Left hindlimb (tissue), 1 donor: ENCODE results near the gene RAD51B.

Experiments
- DNase-seq: peaks from one replicate; pipeline ENCODE4 v3.0.0-alpha.2; 2018

The RAD51B gene

DNA sequence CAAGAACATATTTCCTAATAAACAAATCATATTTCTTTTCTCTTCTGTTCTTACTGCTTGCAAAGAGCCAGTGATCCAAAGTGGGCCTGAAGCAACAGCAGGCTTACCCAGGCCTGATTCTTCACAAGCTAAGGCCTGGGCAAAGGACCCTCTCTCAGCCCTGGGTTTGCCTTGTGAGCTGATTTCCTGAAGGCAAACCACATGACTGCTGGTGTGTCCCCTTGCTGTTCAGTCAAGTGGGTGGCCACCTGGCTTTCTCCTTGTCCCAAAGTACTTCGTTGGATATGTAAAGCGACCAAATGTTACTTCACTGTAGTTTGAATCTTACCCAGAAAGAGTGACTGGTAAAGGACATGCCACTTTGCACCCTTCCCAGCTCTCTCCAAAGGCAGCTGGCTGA lies 580.4 kb downstream of the RAD51B start:
- DNase-seq: no peak

DNA sequence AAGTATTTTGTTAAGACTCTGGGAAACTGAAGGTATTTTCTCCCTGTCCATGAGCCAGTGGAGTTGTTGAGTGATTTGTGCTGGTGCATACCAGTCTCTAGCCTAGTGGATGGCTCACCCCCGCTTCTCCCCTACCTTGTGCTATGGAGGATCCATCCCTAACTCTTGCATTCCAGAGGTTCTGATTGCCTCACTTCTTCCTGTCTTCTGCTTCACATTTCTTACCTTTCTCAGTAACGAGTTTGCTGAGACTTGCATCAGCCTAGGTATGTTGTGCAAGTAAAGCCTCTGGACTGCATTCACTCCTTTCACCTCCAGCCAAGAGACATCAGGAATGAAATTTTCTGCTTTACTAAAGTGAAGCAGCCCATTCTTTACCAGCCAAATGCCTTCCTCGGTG lies 581.7 kb downstream of the RAD51B start:
- DNase-seq: no peak

DNA sequence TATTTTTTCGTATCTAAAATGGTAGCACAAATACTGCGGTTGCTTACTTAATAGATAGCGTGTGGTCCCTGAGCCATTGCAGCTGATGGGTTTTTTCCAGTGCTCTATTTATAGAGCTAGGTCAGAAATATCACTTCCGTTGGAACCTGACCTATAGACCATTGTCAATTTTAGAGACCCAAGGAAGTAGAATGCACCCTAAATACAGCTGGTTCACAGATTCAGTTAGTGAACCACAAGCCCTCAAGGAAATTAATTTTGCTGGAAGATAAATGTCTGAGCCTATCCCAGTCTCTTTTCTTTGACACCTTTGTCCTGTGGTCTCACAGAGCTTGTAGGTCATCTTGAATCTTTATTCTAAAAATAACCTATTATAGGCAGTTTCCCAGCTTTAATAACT lies 582.3 kb downstream of the RAD51B start:
- no peak for DNase-seq

DNA sequence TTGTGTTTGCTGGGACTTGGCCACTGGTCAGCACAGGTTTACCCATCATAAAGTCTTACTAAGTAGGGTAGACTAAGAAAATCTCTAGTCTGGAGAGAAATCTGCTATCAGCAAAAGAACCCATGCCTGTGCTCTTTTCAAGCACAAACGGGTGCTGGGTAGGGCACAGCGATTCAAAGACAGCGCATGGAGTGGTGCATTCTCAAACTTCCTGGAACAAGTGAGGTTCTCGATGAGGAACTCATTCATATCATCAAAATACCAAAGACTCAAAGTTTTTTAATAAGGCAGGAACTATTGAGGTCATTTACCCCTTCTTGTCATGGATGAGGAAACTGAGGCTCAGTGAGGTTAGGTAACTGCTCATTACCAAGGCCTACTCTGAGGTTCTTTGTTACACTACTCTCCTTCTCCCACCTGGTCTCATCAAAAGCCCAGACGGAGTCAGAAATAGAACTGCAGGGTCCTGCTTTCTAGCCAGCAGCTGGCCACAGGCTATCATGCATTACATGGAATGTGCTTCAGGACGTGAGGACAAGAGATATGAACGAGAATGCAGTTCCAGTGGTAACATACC lies 583.0 kb downstream of the RAD51B start:
- no peak for DNase-seq

DNA sequence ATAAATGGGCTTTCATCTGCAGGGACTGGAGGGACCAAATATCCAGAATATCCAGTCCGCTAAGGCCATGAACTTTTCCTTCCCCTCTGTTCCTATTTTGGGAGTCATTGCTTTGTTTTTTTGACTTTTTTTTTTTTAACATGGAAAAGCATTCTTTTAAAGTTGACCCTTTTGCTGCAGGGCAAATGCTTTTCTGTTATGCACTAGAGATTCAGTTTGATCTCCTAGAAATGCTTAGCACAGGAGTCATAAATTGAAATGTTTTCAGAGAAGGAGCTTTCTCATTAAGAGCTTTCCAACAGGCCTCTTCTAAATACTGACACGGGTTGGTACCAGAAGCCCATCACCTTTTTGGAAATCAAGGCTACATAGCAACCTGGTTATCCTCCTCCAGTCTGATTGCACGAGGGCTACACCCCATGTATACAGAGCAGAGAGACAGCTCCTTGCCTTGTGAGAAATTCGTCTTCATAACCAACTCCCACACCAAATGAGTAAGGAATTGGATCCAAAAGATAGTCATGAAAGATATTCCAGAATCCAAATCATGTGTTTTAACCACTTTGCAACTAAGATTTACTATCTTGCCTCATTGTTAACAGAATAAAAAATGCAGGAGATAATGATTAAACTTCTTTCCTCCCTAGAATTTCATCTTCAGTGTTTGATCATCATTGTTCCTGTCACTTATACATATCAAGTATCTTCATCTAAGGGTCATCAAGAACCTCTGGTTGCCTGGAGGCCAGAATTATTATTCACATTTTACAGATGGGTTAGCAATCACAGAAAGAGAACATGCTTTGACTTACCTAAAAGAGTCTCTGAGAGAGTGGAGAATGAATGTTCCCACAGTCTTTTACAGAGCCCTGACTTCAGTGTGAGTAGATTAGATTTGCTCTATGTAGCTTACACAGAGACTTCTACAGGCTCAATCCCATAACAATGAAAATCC lies 583.9 kb downstream of the RAD51B start:
- DNase-seq: no peak

DNA sequence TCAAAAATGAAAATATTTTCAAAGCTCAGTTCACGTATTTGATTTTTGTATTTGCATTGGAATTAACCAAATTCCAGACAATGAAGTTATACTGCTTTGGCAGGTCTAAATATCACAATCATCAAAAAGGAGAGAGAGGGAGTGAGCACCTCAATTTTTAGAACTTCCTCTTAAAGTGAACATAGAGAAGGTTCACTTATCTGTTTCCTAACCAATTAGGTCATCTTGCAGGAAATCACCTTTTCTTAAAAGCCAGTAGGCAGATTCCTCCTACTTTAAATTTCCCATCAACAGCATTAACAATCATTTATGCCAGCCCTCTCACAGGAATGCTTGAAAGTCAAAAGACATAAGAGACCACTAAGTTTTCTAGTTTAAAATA lies 584.6 kb downstream of the RAD51B start:
- DNase-seq: no peak

DNA sequence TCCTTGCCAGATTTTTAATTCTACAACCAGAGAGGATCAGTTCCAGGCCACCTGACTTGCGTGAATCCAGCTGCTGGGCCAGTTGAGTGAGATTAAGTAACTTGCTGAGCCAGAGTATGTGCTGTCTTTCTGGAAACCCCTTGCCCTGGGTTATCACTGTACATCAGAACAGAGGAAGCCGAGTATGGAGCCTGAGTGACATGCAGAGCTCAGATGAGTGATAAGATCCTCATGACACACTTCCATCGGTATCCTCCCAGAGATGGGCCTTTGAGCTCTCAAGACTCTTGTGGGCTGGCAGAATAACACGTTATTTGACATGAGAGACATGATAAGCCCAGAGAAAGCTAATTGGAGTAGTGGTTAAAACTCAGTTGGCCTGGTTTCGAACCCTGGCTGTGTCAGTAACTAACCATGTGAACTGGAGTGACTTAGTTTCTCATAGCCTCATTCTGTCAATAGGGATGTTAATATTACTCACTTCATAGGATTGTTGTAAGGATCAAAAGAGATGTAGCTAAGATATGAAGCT lies 585.1 kb downstream of the RAD51B start:
- DNase-seq: no peak

DNA sequence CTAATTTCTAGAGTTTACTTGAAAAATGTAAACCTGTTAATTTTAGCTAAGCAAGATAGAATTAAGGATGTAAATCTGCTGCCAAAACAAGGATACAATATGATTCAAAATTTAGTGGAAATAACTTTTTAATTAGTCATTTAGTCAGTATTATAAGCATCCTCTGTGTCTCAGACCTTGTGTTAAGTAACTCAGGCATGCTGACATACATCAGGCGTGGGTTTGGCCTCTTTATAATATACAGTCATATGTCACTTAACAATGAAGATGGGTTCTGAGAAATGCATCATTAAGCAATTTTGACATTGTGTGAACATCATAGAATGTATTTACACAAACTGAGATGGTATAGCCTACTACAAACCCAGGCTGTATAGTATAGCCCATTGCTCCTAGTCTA lies 586.4 kb downstream of the RAD51B start:
- no peak for DNase-seq

DNA sequence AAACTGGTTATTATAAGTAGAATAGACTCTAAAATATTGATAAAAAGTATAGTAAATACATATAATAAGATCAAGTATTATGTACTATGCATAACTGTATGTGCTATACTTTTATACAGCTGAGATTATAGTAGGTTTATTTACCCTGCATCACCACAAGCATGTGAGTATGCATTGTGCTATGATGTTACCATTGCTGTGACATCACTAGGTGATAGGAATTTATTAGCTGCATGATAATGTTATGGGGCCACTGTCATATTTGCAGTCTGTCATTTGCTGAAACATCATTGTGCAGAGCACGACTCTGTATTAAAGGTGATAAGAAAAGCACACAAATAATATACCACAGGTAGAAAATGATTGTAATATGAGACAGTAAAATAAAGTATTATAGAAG lies 587.7 kb downstream of the RAD51B start:
- DNase-seq: no peak

DNA sequence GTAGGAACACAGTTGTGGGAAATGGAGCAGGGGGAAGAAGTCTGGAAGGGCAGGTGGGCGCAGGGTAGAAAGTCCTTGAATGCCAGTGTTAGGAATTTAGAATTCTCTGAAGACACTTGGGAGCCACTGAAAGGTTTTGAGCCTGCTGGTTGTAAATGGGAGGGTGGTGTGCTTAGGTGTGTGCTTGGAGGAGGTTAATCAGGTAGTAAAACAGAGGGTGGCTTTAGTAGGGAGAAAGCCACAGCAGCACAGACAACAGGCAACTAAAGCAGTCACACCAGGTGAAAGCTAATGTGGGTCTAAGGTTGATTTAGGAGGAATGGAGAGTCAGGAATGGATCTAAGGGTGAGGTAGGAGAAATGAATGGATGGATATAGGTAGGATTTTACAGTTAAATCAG lies 588.2 kb downstream of the RAD51B start:
- no peak for DNase-seq

DNA sequence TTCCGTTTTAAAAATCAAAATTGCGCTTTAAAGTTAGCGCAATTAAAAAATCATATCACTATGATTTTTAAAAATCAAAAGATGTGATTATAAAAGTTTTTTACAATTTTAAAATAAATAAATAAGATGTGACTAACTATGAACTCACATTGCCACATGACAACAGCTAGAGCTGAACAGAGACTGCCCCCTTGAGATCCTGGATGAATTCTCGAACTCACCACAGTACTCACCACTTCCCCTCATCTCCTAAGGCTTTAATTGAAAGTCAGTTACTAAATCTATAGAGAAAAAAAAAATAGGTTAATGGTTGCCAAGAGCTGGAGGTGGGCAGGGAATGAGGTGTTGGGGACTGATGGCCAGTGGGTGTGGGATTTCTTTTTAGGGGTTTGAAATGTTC lies 589.1 kb downstream of the RAD51B start:
- no peak for DNase-seq

DNA sequence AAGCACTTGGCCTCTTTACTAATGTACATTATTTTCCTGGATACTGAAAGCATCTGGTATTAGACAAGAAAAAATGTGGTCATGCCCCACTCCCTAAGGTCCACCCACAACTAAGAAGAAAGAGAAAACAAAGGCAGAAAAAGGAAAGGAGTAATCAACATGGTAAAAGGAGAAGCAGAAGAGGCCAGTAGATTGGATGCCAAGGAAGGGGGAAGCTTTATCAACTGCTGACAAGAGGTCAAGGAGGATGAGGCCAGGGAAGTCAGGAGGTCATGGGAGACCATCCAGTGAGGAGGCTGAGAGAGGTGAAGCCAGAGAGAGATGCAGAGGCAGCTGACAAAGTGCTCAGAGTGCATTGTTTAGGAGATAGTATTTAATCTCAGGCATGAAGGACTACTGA lies 589.8 kb downstream of the RAD51B start:
- DNase-seq: no peak

DNA sequence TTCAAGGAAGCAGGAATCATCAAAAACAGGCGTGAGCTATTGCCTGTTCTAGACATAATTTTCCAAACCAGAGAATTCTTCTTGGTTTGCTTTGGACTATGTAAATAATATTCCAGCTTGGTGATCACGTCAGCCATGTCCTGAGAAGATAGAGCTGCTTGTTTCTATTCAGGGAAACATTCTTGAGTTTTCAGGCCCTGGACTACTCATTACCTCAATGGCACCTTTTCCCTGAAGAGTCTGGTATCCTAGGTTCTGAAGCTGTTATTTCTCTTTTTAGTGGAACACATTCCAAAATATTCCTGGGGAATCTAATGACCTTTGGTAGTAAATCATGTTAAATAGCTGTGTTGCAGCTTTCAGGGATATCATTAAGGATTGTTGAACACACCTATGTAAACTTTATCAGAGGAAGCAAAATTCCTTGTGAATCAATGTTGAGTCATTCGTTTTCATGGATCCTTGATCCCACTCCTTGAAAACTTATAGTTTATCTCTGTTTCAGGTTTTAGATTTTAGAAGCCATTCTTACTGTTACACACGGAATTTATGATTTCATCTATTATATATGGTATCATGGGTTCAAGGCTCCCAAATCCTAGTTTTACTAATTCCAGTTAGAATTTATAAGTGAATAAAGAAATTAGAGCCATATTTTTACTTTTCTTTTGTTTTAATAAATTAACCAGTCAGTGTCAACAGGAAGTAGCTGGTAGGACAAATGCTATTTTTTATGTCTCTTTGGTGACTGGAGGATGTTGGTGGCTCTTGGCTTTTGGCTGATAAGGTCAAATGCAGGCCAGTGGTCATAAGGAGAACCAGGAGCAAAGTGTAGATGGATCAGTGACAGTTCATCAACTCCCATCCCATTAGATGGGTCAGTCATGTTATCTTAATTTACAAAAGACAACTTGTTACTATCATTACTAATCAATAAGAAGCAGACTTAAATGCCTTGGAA lies 593.2 kb downstream of the RAD51B start:
- DNase-seq: no peak

DNA sequence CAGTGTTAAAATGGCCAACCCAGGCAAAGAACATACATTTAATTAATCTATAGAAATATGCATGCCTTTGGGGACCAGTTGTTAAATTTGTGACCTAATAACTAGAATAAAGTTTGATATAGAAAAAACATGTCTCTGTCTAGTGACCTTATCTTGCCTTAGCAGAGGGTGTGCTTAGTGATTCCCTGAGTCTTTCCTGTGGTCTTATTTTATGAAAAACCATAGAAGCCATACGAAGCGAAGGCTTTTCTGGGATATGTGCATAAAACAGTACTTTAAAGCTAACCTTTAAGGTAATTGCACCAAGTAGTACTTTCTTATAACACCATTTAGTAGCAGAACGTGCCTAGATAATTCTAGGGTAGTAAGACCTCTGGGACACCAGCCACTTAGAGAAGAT lies 593.9 kb downstream of the RAD51B start:
- DNase-seq: no peak

DNA sequence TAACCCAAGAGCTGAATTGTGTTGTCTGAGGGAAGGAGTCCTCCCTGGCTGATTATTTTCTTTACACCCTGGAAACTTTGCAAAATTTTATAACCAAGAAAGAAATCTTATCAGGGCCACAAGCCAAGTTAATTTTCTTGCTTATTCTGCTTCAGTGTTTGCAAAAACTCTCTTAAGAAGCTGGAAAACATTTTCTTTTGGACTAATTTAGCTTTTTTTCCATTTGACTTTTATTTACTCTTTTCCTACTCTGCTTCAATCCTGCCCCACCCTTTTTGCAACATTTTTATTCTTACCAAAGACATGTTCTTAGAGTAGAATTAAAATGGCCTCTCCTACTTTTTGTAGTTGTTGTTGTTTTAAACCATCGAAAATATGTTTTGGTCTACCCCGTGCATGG lies 594.5 kb downstream of the RAD51B start:
- no peak for DNase-seq

DNA sequence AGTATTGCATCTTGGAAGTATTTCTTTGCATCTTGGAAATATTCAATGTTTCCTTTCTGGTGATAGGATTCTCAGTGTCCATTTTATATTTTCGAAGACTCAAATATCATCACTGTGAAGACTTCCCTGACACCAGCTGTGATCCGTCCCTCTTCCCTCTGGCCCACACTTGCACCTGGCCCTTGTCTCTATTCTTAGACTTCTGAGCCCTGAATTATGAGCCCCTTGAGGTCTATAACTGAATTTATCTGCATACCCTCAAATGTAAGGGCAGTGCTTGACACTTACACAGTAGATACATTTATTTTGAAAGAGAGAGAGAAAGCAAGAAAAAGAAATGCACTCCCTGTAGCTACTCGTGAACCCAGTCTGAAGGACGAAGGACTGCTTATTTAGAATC lies 596.6 kb downstream of the RAD51B start:
- DNase-seq: no peak

DNA sequence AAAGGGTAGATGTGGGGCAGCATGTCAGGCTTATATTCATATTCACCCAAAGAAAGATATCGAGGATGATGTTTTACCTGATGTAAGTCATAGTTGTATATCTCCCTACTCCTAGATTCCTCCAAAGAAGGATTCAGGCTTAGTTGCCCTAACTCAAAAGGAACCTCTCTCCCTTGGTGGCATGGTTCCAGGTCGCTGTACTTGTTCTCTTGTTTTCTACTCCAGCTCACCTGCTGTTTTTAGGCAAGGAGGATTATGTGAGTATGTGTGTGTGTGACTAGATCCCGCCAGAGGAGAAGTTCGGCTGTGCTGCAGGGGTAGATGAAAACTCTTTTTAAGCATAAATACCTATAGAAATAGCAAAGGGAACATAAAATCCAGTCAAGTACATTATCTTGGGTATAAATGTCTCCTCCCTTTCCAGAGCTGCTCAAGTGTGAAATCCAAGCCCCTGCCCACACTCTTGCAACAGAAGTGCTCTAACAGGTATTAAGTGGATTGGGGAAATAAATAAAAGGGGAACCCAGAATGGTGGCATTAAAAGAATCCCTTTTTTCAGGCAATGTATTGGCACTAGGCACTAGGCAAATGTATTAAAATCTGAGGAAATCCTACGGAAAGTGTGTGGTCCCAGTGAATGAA lies 597.6 kb downstream of the RAD51B start:
- no peak for DNase-seq

DNA sequence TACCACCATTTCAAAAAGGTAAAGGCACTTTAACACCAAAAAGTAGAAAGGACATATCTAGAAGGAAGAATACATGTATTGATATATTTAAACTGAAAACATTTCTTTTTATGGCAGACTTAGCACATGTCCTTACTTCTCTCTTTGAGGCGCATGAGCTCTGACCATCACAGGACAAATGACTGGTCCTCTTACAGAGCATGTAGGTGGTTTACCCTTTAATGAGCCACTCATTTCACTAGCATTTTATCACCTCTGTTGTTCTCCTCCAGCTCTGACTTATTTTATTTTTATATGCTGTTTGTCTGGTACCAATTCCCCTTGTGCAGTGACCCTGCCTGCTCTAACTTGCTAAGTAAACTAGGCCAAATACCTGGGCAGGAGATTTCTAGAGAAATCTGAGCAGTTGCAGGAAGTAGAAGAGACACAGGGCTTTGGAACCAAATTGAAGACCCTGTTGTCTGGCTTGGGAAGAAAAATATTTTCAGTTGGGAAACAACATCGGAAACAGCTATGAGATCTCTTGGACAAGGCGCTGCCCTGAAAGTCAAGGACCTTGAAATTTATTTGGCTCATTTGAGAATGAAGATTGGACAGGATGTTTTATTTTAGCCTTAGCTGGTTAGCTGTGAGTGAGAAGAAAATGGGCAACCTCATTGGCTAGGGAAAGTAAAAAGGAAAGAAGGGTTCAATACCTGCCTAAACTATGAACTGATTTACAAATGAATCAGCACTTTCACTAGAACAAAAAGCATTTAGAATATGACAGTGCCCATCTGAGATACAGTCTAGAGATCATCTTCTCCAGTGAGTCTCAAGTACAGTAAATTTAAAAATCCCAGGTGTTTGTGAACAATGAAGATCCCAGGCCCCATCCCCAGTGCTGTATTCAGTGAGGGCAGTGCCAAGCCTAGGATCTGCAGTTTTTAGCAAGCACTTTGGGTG lies 598.9 kb downstream of the RAD51B start:
- DNase-seq: no peak

DNA sequence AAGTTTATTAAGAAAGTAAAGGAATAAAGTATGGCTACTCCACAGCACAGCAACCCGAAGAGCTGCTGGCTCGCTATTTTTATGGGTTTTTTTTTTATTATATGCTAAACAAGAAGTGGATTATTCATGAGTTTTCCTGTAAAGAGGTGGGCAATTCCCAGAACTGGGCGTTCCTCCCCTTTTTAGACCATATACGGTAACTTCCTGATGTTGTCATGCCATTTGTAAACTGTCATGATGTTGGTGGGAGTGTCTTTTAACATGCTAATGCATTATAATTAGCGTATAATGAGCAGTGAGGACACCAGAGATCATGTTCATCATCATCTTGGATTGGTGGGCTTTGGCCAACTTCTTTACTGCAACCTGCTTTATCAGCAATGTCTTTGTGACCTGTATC lies 600.8 kb downstream of the RAD51B start:
- no peak for DNase-seq

DNA sequence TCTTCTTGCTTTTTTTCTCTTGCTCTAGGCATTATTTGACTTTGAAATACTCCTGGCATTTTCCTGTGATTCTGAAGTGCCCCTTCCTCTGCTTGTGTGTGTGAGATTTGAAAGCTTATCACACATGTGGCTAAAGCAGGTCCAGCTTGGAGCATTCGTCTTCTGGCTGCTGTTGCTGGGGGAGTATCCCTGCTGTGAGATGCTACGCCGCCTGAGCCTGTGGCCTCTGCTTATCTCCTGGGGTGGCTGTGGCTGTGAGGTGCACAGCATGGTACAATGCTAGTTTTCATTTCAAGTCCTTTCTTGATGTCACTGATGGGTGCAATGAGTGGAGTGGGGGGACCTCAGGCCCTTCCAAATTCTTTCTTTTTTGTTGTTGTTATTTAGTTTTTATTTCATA lies 601.5 kb downstream of the RAD51B start:
- no peak for DNase-seq

DNA sequence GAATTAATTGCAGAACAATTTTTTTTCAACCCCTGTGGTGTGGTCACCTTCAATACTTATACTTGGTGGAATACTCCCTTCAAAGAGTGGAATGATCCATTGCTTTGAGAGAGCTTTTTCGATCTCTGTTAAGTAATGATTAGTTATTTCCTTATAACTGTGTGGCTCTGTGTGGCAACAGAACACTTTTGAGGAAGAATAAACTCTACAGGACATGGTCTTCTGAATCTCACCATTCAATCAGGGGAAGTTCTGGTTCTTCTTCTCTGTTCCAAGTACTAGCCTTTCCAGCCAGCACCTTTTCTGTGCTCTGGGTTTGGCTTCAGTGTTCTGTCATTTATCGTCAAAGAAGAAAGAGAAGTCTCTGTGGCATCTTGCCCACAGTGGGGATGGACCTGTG lies 604.1 kb downstream of the RAD51B start:
- DNase-seq: no peak
